Fibroblast of lung (primary cell): ENCODE results near the gene ADRA2A. TPM values are rescaled to one million over a fixed set of nuclear protein-coding genes. Genes with fewer than 3 reads are reported as not detected.

Source experiments
- DNase-seq, 2 donors: peaks; one replicate each; pipeline versions ENCODE4 v3.0.0 to v3.0.0-alpha.2; 2010; ENCODE audit warnings: low read depth in 2 of 2
- H2AFZ ChIP-seq: 2 replicates; pipeline ENCODE4 v1.5.1; 2012; ENCODE audit warnings: low read length, control low read depth, inconsistent platforms
- H3K27ac ChIP-seq: 2 replicates; pipeline ENCODE4 v1.5.1; 2011; ENCODE audit warnings: low read length, control low read depth; ENCODE audit not compliant: insufficient read depth
- H3K27me3 ChIP-seq: 2 replicates; pipeline ENCODE4 v1.5.1; 2011; ENCODE audit warnings: mild to moderate bottlenecking, low read length; ENCODE audit not compliant: control insufficient read depth, insufficient read depth
- H3K36me3 ChIP-seq: 2 replicates; pipeline ENCODE4 v1.5.1; 2011; ENCODE audit warnings: low read length; ENCODE audit not compliant: control insufficient read depth, insufficient read depth
- H3K4me1 ChIP-seq: 2 replicates; pipeline ENCODE4 v1.5.1; 2011; ENCODE audit warnings: low read length; ENCODE audit not compliant: control insufficient read depth, insufficient read depth; ENCODE audit errors: extremely low read depth
- H3K4me2 ChIP-seq: 2 replicates; pipeline ENCODE4 v1.5.1; 2011; ENCODE audit warnings: low read length, control low read depth; ENCODE audit not compliant: insufficient read depth; ENCODE audit errors: extremely low read depth
- H3K4me3 ChIP-seq, 4 experiments: fragments of 200-600 bp in 1 of 4; sonication (generic) in 1 of 4; replicated peaks in 1 of 4; 2 replicates each; pipeline ENCODE4 v1.5.1; 2011 to 2016; ENCODE audit warnings: low read length in 4 of 4, low read depth in 3 of 4, mild to moderate bottlenecking in 3 of 4, control low read depth in 2 of 4, inconsistent platforms in 1 of 4, mixed read lengths in 1 of 4; ENCODE audit not compliant: insufficient read depth in 1 of 4; ENCODE audit errors: control extremely low read depth in 1 of 4
- H3K79me2 ChIP-seq: 2 replicates; pipeline ENCODE4 v1.5.1; 2012; ENCODE audit warnings: mild to moderate bottlenecking, low read length, inconsistent platforms; ENCODE audit not compliant: control insufficient read depth, insufficient read depth
- H3K9ac ChIP-seq: 2 replicates; pipeline ENCODE4 v1.5.1; 2011; ENCODE audit warnings: mild to moderate bottlenecking, low read length, control low read depth; ENCODE audit not compliant: insufficient read depth
- H3K9me3 ChIP-seq: 2 replicates; pipeline ENCODE4 v1.5.1; 2012; ENCODE audit warnings: low read depth, low read length; ENCODE audit not compliant: control insufficient read depth, insufficient read depth
- H4K20me1 ChIP-seq: 2 replicates; pipeline ENCODE4 v1.5.1; 2011; ENCODE audit warnings: low read length; ENCODE audit not compliant: control insufficient read depth, insufficient read depth; ENCODE audit errors: extremely low read depth
- EZH2 ChIP-seq: IDR thresholded peaks from 2 replicates; pipeline ENCODE4 v1.5.1; 2012; ENCODE audit warnings: low read length, control low read depth, mild to moderate bottlenecking; ENCODE audit errors: missing control alignments
- polyA plus RNA-seq, 2 donors: library from polyadenylated mRNA; depleted of rRNA in 1 of 2; stranded (reverse) in 1 of 2; unstranded in 1 of 2; fragments of >200 nt; gene quantifications; 2 replicates each; pipeline ENCODE4 v1.2.1, GENCODE V29; 2011 to 2012; ENCODE audit warnings: missing spikeins in 1 of 2
- total RNA-seq: library from RNA; depleted of rRNA; stranded (reverse); fragments of >200 nt; gene quantifications from 2 replicates; pipeline ENCODE4 v1.2.1, GENCODE V29; 2014
- TF ChIP-seq, protein P1 (sequence below), 2 donors: IDR thresholded peaks in 1 of 2; conservative IDR thresholded peaks in 1 of 2; 1 replicate in 1 of 2; 2 replicates in 1 of 2; pipeline ENCODE4 v1.5.1; 2011 to 2012; ENCODE audit warnings: low read length in 2 of 2, control low read depth in 1 of 2, inconsistent platforms in 1 of 2, low read depth in 1 of 2, mild to moderate bottlenecking in 1 of 2

Gene ADRA2A
- total and polyA plus RNA-seq, 2 donors (not counting 1 experiment from before 2014, with no cell fraction given): under 0.01 to 0.02 TPM

DNA sequence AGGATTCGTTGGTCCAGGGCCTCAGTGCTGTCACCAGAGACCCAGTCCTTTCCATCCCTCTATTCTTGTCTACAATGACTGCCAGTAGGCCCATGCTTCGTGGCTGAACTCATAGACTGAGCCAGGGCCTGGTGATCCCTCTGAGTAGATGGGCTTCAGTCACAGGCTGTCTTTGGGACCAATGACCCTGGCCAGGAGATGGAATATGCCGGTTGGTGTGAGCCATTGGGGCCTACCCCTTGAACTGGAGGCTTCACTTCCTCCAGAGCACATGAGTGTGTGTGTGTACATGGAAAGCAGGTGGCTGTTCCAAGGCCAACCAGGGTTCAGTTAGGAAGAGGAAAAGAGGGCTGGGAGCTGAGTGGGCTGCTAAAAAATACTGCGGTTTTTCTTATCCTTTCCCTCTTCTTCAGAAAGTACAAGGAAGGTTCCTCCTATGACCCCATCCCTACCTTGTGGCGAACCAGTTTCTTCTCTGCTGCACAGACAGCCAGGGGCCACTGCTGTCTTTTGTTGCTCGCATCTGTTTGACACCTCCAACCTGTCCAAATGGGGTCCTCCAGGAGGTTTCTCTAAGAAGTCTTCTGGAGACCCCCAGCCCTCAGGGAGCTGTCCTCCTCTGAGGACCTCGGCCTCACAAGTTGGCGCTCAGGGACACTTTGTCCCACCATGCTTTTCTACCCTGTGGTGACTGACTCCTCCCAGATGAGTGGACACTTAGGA, 36.6 kb downstream of the ADRA2A start:
- Histone ChIP-seq H3K27ac (no peak overlapping the region), H3K27me3 (no peaks in the 10 kb centered on the region), H3K9me3 (no peaks in the 10 kb centered on the region), H3K79me2 (no peaks in the 10 kb centered on the region), H3K36me3 (no peaks in the 10 kb centered on the region), H3K4me3 (no peak overlapping the region), H3K4me1 (no peaks in the 10 kb centered on the region), H2AFZ (no peak overlapping the region), H3K9ac (no peak overlapping the region), H3K4me2 (no peak overlapping the region), H4K20me1 (no peaks in the 10 kb centered on the region)
- no peak for DNase-seq
- TF ChIP-seq, protein P1, sequence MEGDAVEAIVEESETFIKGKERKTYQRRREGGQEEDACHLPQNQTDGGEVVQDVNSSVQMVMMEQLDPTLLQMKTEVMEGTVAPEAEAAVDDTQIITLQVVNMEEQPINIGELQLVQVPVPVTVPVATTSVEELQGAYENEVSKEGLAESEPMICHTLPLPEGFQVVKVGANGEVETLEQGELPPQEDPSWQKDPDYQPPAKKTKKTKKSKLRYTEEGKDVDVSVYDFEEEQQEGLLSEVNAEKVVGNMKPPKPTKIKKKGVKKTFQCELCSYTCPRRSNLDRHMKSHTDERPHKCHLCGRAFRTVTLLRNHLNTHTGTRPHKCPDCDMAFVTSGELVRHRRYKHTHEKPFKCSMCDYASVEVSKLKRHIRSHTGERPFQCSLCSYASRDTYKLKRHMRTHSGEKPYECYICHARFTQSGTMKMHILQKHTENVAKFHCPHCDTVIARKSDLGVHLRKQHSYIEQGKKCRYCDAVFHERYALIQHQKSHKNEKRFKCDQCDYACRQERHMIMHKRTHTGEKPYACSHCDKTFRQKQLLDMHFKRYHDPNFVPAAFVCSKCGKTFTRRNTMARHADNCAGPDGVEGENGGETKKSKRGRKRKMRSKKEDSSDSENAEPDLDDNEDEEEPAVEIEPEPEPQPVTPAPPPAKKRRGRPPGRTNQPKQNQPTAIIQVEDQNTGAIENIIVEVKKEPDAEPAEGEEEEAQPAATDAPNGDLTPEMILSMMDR (conservative IDR thresholded peaks at IDR 0.05 in 1 of 2, IDR thresholded peaks at IDR 0.05 in 1 of 2; ENCODE audit: low read depth in 1 of 2, low read length in 2 of 2): no peak
- TF ChIP-seq EZH2: no peak

DNA sequence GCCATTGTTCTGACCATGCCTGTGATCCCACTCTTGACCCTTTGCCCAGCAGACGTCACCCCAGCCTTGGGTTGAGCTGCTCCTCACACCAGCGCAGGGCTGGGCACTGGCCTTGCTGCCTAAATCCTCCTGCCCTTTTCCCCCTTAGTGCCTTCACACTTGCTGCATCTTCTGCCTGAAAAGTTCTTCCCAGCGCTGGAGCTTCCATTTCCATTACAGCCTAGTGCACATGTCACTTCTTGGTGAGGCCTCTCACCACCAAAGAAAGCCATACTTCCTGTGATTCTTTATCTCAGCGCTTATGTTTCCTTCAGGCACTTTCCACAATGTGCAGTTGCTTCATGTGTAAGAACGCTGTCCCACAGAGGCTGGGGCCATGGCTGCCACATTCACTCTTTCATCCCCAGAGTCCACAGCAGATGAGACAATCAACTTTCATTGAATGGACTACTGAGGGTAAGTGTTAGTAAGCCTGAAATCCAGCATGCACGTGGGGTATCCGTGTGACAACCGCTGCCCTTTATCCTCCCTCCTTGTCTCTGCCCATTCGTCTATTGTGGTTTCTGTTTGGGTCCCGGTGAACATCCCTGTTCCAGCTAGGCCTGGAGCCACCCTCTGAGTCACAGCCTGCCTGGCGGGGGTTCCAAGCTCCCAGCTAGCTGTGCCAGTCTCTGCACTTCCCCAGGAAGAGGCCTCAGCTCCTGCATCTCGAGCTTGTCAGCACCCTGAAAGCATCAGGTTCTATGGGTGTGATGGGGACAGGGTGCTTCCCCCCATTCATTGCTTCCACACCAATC, 37.3 kb downstream of the ADRA2A start:
- no peak for TF ChIP-seq EZH2
- TF ChIP-seq, protein P1 (conservative IDR thresholded peaks at IDR 0.05 in 1 of 2, IDR thresholded peaks at IDR 0.05 in 1 of 2; ENCODE audit: low read depth in 1 of 2, low read length in 2 of 2): no peak
- H4K20me1 ChIP-seq: no peaks in the 10 kb centered on the region
- no peaks in the 10 kb centered on the region for H3K4me1 ChIP-seq
- no peaks in the 10 kb centered on the region for H3K36me3 ChIP-seq
- H2AFZ ChIP-seq: no peak overlapping the region
- peak in 1 of 2 donors; percentile 16 for DNase-seq
- H3K4me2 ChIP-seq: no peak overlapping the region
- H3K9ac ChIP-seq: no peak overlapping the region
- no peaks in the 10 kb centered on the region for H3K79me2 ChIP-seq
- no peak overlapping the region for H3K4me3 ChIP-seq
- H3K27ac ChIP-seq: no peak overlapping the region
- no peaks in the 10 kb centered on the region for H3K9me3 ChIP-seq
- no peaks in the 10 kb centered on the region for H3K27me3 ChIP-seq

DNA sequence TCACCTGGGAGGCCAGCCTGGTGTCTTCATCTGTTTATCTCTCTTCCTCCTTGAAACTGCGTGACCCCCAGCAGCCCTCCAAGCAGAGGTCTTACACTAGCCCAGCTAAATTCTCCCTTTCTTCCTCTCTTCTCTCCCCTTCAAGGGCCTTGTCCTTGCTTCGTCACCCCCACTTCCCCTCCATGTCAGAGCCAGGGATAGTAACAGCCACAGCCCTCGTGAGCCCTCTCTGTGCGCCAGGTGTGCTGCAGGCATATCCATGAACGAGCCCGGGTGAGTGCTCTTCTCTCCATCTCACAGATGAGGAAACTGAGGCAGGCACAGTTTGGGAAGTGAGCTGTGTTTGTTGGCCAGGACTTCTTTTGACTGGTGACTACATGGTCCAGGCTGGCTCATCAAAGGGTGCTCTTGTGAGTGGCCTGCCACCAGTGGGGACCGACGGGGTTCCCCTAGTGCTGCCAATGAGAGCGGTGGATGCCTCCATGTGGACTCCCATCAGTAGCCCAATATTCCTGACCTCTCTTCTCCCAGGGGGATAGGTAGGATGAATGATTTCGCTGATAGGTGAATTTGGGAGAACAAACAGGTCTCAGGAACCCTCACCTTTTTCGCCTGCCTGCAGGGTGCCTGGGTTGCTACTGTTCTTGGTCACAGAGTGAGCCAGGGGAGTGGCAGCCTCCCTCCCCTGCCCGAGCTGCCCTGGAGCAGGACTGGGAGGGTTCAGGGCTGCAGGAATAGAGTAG, 38.1 kb downstream of the ADRA2A start:
- H2AFZ ChIP-seq: no peak overlapping the region
- H3K9me3 ChIP-seq: no peaks in the 10 kb centered on the region
- no peaks in the 10 kb centered on the region for H3K36me3 ChIP-seq
- TF ChIP-seq, protein P1 (conservative IDR thresholded peaks at IDR 0.05 in 1 of 2, IDR thresholded peaks at IDR 0.05 in 1 of 2; ENCODE audit: low read depth in 1 of 2, low read length in 2 of 2): no peak
- TF ChIP-seq EZH2: no peak
- H3K4me3 ChIP-seq: no peak overlapping the region
- DNase-seq: no peak
- no peaks in the 10 kb centered on the region for H3K79me2 ChIP-seq
- H4K20me1 ChIP-seq: no peaks in the 10 kb centered on the region
- no peaks in the 10 kb centered on the region for H3K27me3 ChIP-seq
- no peak overlapping the region for H3K4me2 ChIP-seq
- no peak overlapping the region for H3K9ac ChIP-seq
- no peak overlapping the region for H3K27ac ChIP-seq
- no peaks in the 10 kb centered on the region for H3K4me1 ChIP-seq
